K562 (cell line): ENCODE results near the gene DET1. TPM values are rescaled to one million over a fixed set of nuclear protein-coding genes. Genes with fewer than 3 reads are reported as not detected.
A peak's percentile ranks its signal among the peaks of the same experiment; 100 is the strongest.

Experiments
- BRD4 ChIP-seq: fragments of 200-600 bp; sonication (generic); IDR thresholded peaks from 2 replicates; pipeline ENCODE4 v1.6.1; 2017; ENCODE audit warnings: inconsistent platforms
- E2F3 ChIP-seq: fragments of 250-450 bp; sonication (Bioruptor Pico); IDR thresholded peaks from 2 replicates; pipeline ENCODE4 v1.4.0; 2020; ENCODE audit warnings: mild to moderate bottlenecking
- LEF1 ChIP-seq: fragments of 450-650 bp; IDR thresholded peaks from 2 replicates; pipeline ENCODE4 v1.6.1; 2016; ENCODE audit warnings: mild to moderate bottlenecking
- NFXL1 ChIP-seq: fragments of 450-650 bp; formaldehyde crosslinking; IDR thresholded peaks from 2 replicates; pipeline ENCODE4 v1.4.0; 2021; ENCODE audit warnings: mild to moderate bottlenecking
- NRF1 ChIP-seq, 2 experiments: fragments of 450-650 bp; IDR thresholded peaks in 1 of 2; conservative IDR thresholded peaks in 1 of 2; 2 replicates each; pipeline ENCODE4 v1.6.1; 2014; ENCODE audit warnings: mild to moderate bottlenecking in 2 of 2
- PKNOX1 ChIP-seq: fragments of 450-650 bp; IDR thresholded peaks from 2 replicates; pipeline ENCODE4 v1.6.1; 2016
- RAD51 ChIP-seq: fragments of 450-650 bp; IDR thresholded peaks from 2 replicates; pipeline ENCODE4 v1.7.1; 2016; ENCODE audit warnings: low read depth, mild to moderate bottlenecking, borderline replicate concordance
- REST ChIP-seq, 2 experiments: fragments of 450-650 bp; formaldehyde crosslinking in 1 of 2; IDR thresholded peaks; 2 replicates each; pipeline versions ENCODE4 v1.4.0 to v1.6.1; 2014 to 2020; ENCODE audit warnings: mild to moderate bottlenecking in 2 of 2, borderline replicate concordance in 1 of 2, low read depth in 1 of 2
- TAF1 ChIP-seq: IDR thresholded peaks from 2 replicates; pipeline ENCODE4 v1.6.1; 2011; ENCODE audit warnings: mild to moderate bottlenecking, low read length, moderate library complexity; ENCODE audit not compliant: insufficient read depth, control insufficient read depth, severe bottlenecking; ENCODE audit errors: extremely low read depth
- TEAD4 ChIP-seq, 2 experiments: sonication (generic) in 1 of 2; formaldehyde crosslinking in 1 of 2; IDR thresholded peaks; 2 replicates each; pipeline versions ENCODE4 v1.6.1 to v1.8.0; 2012 to 2022; ENCODE audit warnings: borderline replicate concordance in 1 of 2, inconsistent platforms in 1 of 2, low read length in 1 of 2, mild to moderate bottlenecking in 1 of 2, missing genetic modification reagents in 1 of 2
- TRIM24 ChIP-seq, 2 experiments: fragments of 450-650 bp; IDR thresholded peaks; 2 replicates each; pipeline ENCODE4 v1.6.1; 2016
- VEZF1 ChIP-seq: fragments of 200-800 bp; sonication (Bioruptor generic); IDR thresholded peaks from 2 replicates; pipeline ENCODE4 v1.6.1; 2017; ENCODE audit warnings: missing genetic modification characterization, missing compliant biosample characterization
- YY1 ChIP-seq, 3 experiments: IDR thresholded peaks; 2 replicates each; pipeline ENCODE4 v1.6.1; 2011; ENCODE audit warnings: low read length in 2 of 3, mild to moderate bottlenecking in 2 of 3, moderate library complexity in 2 of 3, borderline replicate concordance in 1 of 3, control low read depth in 1 of 3, low read depth in 1 of 3; ENCODE audit not compliant: insufficient read depth in 3 of 3, insufficient replicate concordance in 2 of 3, control insufficient read depth in 1 of 3, insufficient read length in 1 of 3; ENCODE audit errors: extremely low read depth in 1 of 3
- ZFP1 ChIP-seq: fragments of 450-650 bp; formaldehyde crosslinking; IDR thresholded peaks from 2 replicates; pipeline ENCODE4 v1.4.0; 2020; ENCODE audit warnings: mild to moderate bottlenecking, mixed read lengths
- ZNF212 ChIP-seq: fragments of 450-650 bp; formaldehyde crosslinking; IDR thresholded peaks from 2 replicates; pipeline ENCODE4 v1.4.0; 2020; ENCODE audit warnings: mild to moderate bottlenecking
- polyA plus RNA-seq, 8 experiments: library from polyadenylated mRNA; depleted of rRNA in 4 of 8; stranded (reverse) in 5 of 8; unstranded in 3 of 8; fragments of >200 nt; fragmentation: Nextera tagmentation in 2 of 8; fragmentation: Illumina TruSeq in 1 of 8; extraction: Ambion mirVana in 2 of 8; extraction: Trizol in 1 of 8; gene quantifications; 2 replicates each; pipeline versions ENCODE4 v1.2.1 to v1.2.3, GENCODE V29; 2011 to 2014; ENCODE audit warnings: inconsistent platforms in 1 of 8, missing spikeins in 1 of 8
- total RNA-seq, 7 experiments: library from RNA; depleted of rRNA in 6 of 7; stranded (reverse); fragments of >200 nt in 6 of 7; fragmentation: Illumina TruSeq in 2 of 7; extraction: Trizol in 2 of 7; gene quantifications; 2 replicates each; pipeline versions ENCODE4 v1.2.1 to v1.2.3, GENCODE V29; 2011 to 2021; ENCODE audit warnings: low replicate concordance in 1 of 7

The DET1 gene
- total and polyA plus RNA-seq, 9 of the 15 experiments (the other 6 are each of a cell fraction or from before 2014, with no cell fraction given): 4.2 to 8.1 (median 6.0) TPM

- TF ChIP-seq REST (IDR thresholded peaks at IDR 0.05; ENCODE audit: borderline replicate concordance) (no peak), REST (CRISPR knock-in tag; IDR thresholded peaks at IDR 0.05; ENCODE audit: low read depth) (no peak), TRIM24 (IDR thresholded peaks at IDR 0.05) (0 out of 4 replicates have a peak, but pooled peaks of 1 of the 2 experiments have one; percentile 40), NRF1 (conservative IDR thresholded peaks at IDR 0.05 in 1 of 2, IDR thresholded peaks at IDR 0.05 in 1 of 2) (peak; percentile 84 to 87), ZFP1 (CRISPR knock-in tag) (no peak), ZNF212 (CRISPR knock-in tag) (no peak), VEZF1 (CRISPR knock-in tag) (peak; percentile 53; the same call in 1 of the 2 replicates), TAF1 (peak; percentile 97), PKNOX1 (peak; percentile 27; the same call in 1 of the 2 replicates), BRD4 (no peak), YY1 (IDR thresholded peaks at IDR 0.05; ENCODE audit: borderline replicate concordance in 1 of 3, control insufficient read depth in 1 of 3, extremely low read depth in 1 of 3, insufficient read depth in 3 of 3, insufficient read length in 1 of 3, insufficient replicate concordance in 2 of 3, low read depth in 1 of 3, low read length in 2 of 3) (peak; percentile 95 to 99 (median 98)), E2F3 (0 out of 2 replicates have a peak, but pooled peaks have one; percentile 13), TEAD4 (IDR thresholded peaks at IDR 0.05; ENCODE audit: low read length) (peak; percentile 30; the same call in 1 of the 2 replicates), TEAD4 (CRISPR knock-in tag; IDR thresholded peaks at IDR 0.05; ENCODE audit: borderline replicate concordance) (no peak), LEF1 (no peak), NFXL1 (CRISPR knock-in tag) (no peak), RAD51 (no peak)
These were observed 79.2 kb downstream of the DET1 start, which contains the start of the genes MRPL46 and MRPS11 (continued) for GRCh38 chr15:88467073-88467934.
